Liver (tissue), 9 donors: ENCODE results near the gene STK17B. TPM values are rescaled to one million over a fixed set of nuclear protein-coding genes. Genes with fewer than 3 reads are reported as not detected.

Source experiments
- DNase-seq: peaks from one replicate; pipeline ENCODE4 v3.0.0-alpha.2; 2017; ENCODE audit warnings: low spot score
- H3K27ac ChIP-seq, 2 donors: one replicate each; pipeline ENCODE4 v1.7.0; 2013; ENCODE audit warnings: inconsistent platforms in 2 of 2, low read length in 2 of 2, control low read depth in 1 of 2, low read depth in 1 of 2, mild to moderate bottlenecking in 1 of 2
- H3K27me3 ChIP-seq, 4 donors: one replicate each; pipeline versions ENCODE4 v1.6.1 to v1.7.0; 2013; ENCODE audit warnings: low read length in 3 of 4, inconsistent platforms in 1 of 4, mild to moderate bottlenecking in 1 of 4, moderate library complexity in 1 of 4; ENCODE audit not compliant: control insufficient read depth in 4 of 4, insufficient read depth in 4 of 4
- H3K36me3 ChIP-seq, 4 donors: one replicate each; pipeline versions ENCODE4 v1.6.1 to v1.7.0; 2013; ENCODE audit warnings: low read length in 3 of 4, mild to moderate bottlenecking in 3 of 4, low read depth in 1 of 4, moderate library complexity in 1 of 4; ENCODE audit not compliant: control insufficient read depth in 4 of 4, insufficient read depth in 3 of 4
- H3K4me1 ChIP-seq, 4 donors: one replicate each; pipeline versions ENCODE4 v1.6.1 to v1.7.0; 2013; ENCODE audit warnings: low read length in 3 of 4, mild to moderate bottlenecking in 3 of 4, moderate library complexity in 1 of 4; ENCODE audit not compliant: control insufficient read depth in 4 of 4, insufficient read depth in 4 of 4
- H3K4me3 ChIP-seq, 3 donors: one replicate each; pipeline versions ENCODE4 v1.6.1 to v1.7.0; 2013; ENCODE audit warnings: low read length in 3 of 3, control low read depth in 1 of 3, low read depth in 1 of 3, mild to moderate bottlenecking in 1 of 3
- H3K9ac ChIP-seq, 2 donors: one replicate each; pipeline ENCODE4 v1.7.0; 2013; ENCODE audit warnings: low read length in 2 of 2, mild to moderate bottlenecking in 2 of 2, moderate library complexity in 2 of 2, control low read depth in 1 of 2, low read depth in 1 of 2
- H3K9me3 ChIP-seq, 4 donors: one replicate each; pipeline versions ENCODE4 v1.6.1 to v1.7.0; 2013; ENCODE audit warnings: low read length in 3 of 4; ENCODE audit not compliant: control insufficient read depth in 4 of 4
- EGR1 ChIP-seq, 2 donors: IDR thresholded peaks; 2 replicates each; pipeline ENCODE4 v1.6.1; 2016 to 2018; ENCODE audit warnings: antibody characterized with exemption in 2 of 2, low read depth in 2 of 2
- FOXA2 ChIP-seq: IDR thresholded peaks from 2 replicates; pipeline ENCODE4 v1.6.1; 2016; ENCODE audit warnings: antibody characterized with exemption
- GABPA ChIP-seq, 2 donors: IDR thresholded peaks in 1 of 2; conservative IDR thresholded peaks in 1 of 2; 2 replicates each; pipeline ENCODE4 v1.6.1; 2016; ENCODE audit warnings: antibody characterized with exemption in 2 of 2, mild to moderate bottlenecking in 1 of 2, moderate library complexity in 1 of 2
- HNF4A ChIP-seq, 2 donors: conservative IDR thresholded peaks; 2 replicates each; pipeline ENCODE4 v1.6.1; 2016; ENCODE audit warnings: antibody characterized with exemption in 2 of 2, mild to moderate bottlenecking in 2 of 2
- JUND ChIP-seq, 2 donors: IDR thresholded peaks; 2 replicates each; pipeline ENCODE4 v1.6.1; 2016; ENCODE audit warnings: antibody characterized with exemption in 2 of 2
- RAD21 ChIP-seq, 2 donors: IDR thresholded peaks; 2 replicates each; pipeline ENCODE4 v1.6.1; 2016; ENCODE audit warnings: antibody characterized with exemption in 2 of 2, mild to moderate bottlenecking in 2 of 2
- TAF1 ChIP-seq: conservative IDR thresholded peaks from 2 replicates; pipeline ENCODE4 v1.6.1; 2016; ENCODE audit warnings: antibody characterized with exemption, mild to moderate bottlenecking
- YY1 ChIP-seq: IDR thresholded peaks from 2 replicates; pipeline ENCODE4 v1.6.1; 2016; ENCODE audit warnings: antibody characterized with exemption, mild to moderate bottlenecking
- WGBS: extraction: QIAGEN DNeasy Blood & Tissue Kit; methylation state at CpG from one replicate; pipeline ENCODE4 v1.1.7; 2013; 5-methylcytosine and 5-hydroxymethylcytosine counted together
- polyA plus RNA-seq, 2 donors: library from polyadenylated mRNA; stranded (reverse) in 1 of 2; unstranded in 1 of 2; fragments of 200-250 nt in 1 of 2; fragments of >200 nt in 1 of 2; fragmentation: Nextera tagmentation in 1 of 2; extraction: Ambion mirVana in 1 of 2; gene quantifications; one replicate each; pipeline versions ENCODE4 v1.2.1 to v1.2.3, GENCODE V29; 2013 to 2015
- total RNA-seq, 2 donors: library from RNA; depleted of rRNA; stranded (reverse); fragments of >200 nt; gene quantifications; one replicate each; pipeline ENCODE4 v1.2.3, GENCODE V29; 2014
- TF ChIP-seq, protein P1 (sequence below): IDR thresholded peaks from 2 replicates; pipeline ENCODE4 v1.6.1; 2016; ENCODE audit warnings: antibody characterized with exemption
- TF ChIP-seq, protein P2 (sequence below): IDR thresholded peaks from 2 replicates; pipeline ENCODE4 v1.6.1; 2016; ENCODE audit warnings: antibody characterized with exemption
- TF ChIP-seq, protein P3 (sequence below): IDR thresholded peaks from 2 replicates; pipeline ENCODE4 v1.6.1; 2016; ENCODE audit warnings: antibody characterized with exemption
- TF ChIP-seq, protein P4 (sequence below): IDR thresholded peaks from 2 replicates; pipeline ENCODE4 v1.6.1; 2016; ENCODE audit warnings: antibody characterized with exemption, mild to moderate bottlenecking
- donor health status: healthy.
- donor health status: healthy.
- donor health status: healthy.
- donor health status: healthy.
- donor health status: healthy.

STK17B gene
- total and polyA plus RNA-seq, 4 donors: 1.0 to 21.8 (median 4.6) TPM

DNA sequence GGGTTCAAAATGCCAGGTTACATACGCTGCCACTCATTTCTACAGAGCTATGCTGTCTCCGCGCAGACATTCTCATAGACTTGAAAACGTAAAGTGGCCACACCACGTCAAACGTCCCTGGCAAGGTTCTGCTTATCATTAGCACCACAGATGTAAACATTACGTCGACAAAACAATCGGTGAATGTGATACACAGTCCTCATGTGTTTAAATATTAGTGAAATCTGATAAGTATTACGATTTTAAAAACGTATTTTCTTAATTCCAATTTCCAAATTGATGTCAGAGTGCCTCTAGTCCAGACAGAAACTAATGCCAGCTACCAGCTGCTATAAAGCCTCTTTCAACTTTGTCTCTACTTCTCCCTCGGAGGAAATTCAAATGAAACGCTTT, 1.2 kb downstream of the STK17B start:
- Histone ChIP-seq H3K27ac (peak overlapping the region; percentile 79), H3K4me3 (peak overlapping the region; percentile 75 to 86 (median 83)), H3K9me3 (no peaks in the 10 kb centered on the region), H3K9ac (peak overlapping the region in 1 of 2 donors; percentile 88), H3K36me3 (no peaks in the 10 kb centered on the region), H3K27me3 (no peaks in the 10 kb centered on the region), H3K4me1 (peaks cover 6 to 17% (median 10%) of the 10 kb centered on the region in 4 donors)
- WGBS: 2% methylated on average over 13 of the region's 13 CpGs
- TF ChIP-seq, protein P1, sequence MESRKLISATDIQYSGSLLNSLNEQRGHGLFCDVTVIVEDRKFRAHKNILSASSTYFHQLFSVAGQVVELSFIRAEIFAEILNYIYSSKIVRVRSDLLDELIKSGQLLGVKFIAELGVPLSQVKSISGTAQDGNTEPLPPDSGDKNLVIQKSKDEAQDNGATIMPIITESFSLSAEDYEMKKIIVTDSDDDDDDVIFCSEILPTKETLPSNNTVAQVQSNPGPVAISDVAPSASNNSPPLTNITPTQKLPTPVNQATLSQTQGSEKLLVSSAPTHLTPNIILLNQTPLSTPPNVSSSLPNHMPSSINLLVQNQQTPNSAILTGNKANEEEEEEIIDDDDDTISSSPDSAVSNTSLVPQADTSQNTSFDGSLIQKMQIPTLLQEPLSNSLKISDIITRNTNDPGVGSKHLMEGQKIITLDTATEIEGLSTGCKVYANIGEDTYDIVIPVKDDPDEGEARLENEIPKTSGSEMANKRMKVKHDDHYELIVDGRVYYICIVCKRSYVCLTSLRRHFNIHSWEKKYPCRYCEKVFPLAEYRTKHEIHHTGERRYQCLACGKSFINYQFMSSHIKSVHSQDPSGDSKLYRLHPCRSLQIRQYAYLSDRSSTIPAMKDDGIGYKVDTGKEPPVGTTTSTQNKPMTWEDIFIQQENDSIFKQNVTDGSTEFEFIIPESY: no peak
- TF ChIP-seq YY1 (no peak), GABPA (IDR thresholded peaks at IDR 0.05 in 1 of 2, conservative IDR thresholded peaks at IDR 0.05 in 1 of 2) (no peak), HNF4A (conservative IDR thresholded peaks at IDR 0.05) (no peak), TAF1 (no peak)
- peak; percentile 56 for DNase-seq

DNA sequence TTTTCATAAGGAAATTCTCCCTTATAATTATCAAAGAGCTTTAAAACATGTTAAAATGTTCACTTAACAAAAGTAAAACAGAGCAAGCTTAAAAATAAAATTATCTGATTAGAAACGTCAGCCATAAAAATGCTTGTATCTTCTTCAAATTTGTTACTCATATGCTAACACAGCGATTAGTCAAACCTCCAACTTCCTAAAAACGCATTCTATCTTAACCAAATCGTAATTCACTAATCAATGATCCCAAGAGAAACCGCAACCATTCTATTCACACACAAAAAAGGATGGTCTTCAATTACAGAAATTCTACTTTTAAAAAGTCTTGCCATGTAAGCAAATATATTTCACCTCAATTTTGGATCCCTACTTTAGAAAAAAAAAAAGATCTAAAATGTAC, 1.9 kb downstream of the STK17B start:
- peak overlapping the region in 1 of 2 donors; percentile 88 for H3K9ac ChIP-seq
- no peaks in the 10 kb centered on the region for H3K27me3 ChIP-seq
- DNase-seq: no peak
- H3K27ac ChIP-seq: peak overlapping the region in 1 of 2 donors; percentile 19
- no peaks in the 10 kb centered on the region for H3K36me3 ChIP-seq
- H3K4me1 ChIP-seq: peaks cover 6 to 17% (median 10%) of the 10 kb centered on the region in 4 donors
- WGBS: 75% methylated on average over 5 of the region's 5 CpGs
- TF ChIP-seq JUND (IDR thresholded peaks at IDR 0.05) (no peak), EGR1 (IDR thresholded peaks at IDR 0.05; ENCODE audit: low read depth in 2 of 2) (no peak), YY1 (no peak)
- TF ChIP-seq, protein P2, sequence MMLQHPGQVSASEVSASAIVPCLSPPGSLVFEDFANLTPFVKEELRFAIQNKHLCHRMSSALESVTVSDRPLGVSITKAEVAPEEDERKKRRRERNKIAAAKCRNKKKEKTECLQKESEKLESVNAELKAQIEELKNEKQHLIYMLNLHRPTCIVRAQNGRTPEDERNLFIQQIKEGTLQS: no peak
- TF ChIP-seq, protein P3, sequence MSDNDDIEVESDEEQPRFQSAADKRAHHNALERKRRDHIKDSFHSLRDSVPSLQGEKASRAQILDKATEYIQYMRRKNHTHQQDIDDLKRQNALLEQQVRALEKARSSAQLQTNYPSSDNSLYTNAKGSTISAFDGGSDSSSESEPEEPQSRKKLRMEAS: no peak
- no peaks in the 10 kb centered on the region for H3K9me3 ChIP-seq
- peak overlapping the region in 2 of 3 donors; percentile 1 to 83 for H3K4me3 ChIP-seq

DNA sequence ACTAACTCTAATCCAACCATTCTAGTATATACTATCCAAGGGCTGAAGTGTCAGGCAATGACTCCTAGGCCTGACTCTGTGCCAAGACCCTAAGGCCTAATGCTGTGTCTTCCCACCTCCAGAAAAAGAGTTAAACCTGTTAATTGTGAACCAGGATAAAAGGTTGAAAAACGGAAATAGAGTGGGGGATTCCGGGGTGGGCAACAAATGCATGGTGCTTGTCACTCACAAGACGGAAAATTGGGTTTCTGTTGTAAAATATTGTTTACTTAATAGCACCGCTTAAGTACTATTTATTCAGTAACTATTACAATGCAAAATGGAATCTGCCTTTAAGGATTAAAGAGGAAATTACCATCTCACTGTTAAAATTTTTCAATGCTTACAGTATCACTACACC, 3.2 kb downstream of the STK17B start:
- Histone ChIP-seq H3K36me3 (no peaks in the 10 kb centered on the region), H3K27me3 (no peaks in the 10 kb centered on the region), H3K4me1 (peaks cover 6 to 17% (median 10%) of the 10 kb centered on the region in 4 donors), H3K9me3 (no peaks in the 10 kb centered on the region), H3K4me3 (no peak overlapping the region), H3K27ac (no peak overlapping the region), H3K9ac (peak overlapping the region in 1 of 2 donors; percentile 34)
- 82% methylated on average over 4 of the region's 4 CpGs for WGBS
- DNase-seq: no peak
- TF ChIP-seq FOXA2: no peak
- TF ChIP-seq YY1: no peak
- TF ChIP-seq, protein P1: no peak
- TF ChIP-seq, protein P4, sequence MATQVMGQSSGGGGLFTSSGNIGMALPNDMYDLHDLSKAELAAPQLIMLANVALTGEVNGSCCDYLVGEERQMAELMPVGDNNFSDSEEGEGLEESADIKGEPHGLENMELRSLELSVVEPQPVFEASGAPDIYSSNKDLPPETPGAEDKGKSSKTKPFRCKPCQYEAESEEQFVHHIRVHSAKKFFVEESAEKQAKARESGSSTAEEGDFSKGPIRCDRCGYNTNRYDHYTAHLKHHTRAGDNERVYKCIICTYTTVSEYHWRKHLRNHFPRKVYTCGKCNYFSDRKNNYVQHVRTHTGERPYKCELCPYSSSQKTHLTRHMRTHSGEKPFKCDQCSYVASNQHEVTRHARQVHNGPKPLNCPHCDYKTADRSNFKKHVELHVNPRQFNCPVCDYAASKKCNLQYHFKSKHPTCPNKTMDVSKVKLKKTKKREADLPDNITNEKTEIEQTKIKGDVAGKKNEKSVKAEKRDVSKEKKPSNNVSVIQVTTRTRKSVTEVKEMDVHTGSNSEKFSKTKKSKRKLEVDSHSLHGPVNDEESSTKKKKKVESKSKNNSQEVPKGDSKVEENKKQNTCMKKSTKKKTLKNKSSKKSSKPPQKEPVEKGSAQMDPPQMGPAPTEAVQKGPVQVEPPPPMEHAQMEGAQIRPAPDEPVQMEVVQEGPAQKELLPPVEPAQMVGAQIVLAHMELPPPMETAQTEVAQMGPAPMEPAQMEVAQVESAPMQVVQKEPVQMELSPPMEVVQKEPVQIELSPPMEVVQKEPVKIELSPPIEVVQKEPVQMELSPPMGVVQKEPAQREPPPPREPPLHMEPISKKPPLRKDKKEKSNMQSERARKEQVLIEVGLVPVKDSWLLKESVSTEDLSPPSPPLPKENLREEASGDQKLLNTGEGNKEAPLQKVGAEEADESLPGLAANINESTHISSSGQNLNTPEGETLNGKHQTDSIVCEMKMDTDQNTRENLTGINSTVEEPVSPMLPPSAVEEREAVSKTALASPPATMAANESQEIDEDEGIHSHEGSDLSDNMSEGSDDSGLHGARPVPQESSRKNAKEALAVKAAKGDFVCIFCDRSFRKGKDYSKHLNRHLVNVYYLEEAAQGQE: no peak
- no peak for TF ChIP-seq EGR1 (IDR thresholded peaks at IDR 0.05; ENCODE audit: low read depth in 2 of 2)
- TF ChIP-seq RAD21 (IDR thresholded peaks at IDR 0.05): no peak
